HepG2 (cell line): Measurements from ENCODE around the gene CD48.

ENCODE experiments used
- RAD21 ChIP-seq: fragments of 450-650 bp; formaldehyde crosslinking; IDR thresholded peaks from 2 replicates; pipeline ENCODE4 v1.5.0; 2020; ENCODE audit warnings: mild to moderate bottlenecking
- ZZZ3 ChIP-seq: sonication (generic); formaldehyde crosslinking; IDR thresholded peaks from 2 replicates; pipeline ENCODE4 v1.4.0; 2020; ENCODE audit warnings: missing genetic modification reagents, mild to moderate bottlenecking, borderline replicate concordance
- TF ChIP-seq, protein P1 (sequence below): sonication (generic); formaldehyde crosslinking; IDR thresholded peaks from 2 replicates; pipeline ENCODE4 v1.4.0; 2020; ENCODE audit warnings: missing genetic modification reagents, borderline replicate concordance
- TF ChIP-seq, protein P2 (sequence below): sonication (generic); formaldehyde crosslinking; conservative IDR thresholded peaks from 2 replicates; pipeline ENCODE4 v1.5.0; 2020; ENCODE audit warnings: missing genetic modification reagents

DNA sequence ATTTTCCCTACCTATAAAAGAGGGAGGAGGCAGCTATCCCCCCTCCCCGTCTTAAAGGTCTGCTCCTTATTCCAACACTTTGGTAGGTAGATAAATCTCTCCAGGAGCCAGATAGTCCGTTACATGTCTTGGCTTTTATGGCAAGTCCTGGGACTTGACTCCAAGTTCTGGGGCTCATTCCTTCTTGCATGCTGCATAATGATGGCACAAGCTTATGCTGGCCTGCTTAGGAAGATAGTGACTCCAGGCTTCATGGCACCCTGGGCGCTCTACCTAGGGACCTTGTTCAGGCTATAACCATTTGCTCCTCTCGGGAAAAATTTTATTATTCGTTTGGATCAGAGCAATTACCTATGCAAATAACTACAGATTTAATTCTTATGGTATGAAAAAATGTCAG is 68.5 kb downstream of the CD48 start:
- TF ChIP-seq, protein P1, sequence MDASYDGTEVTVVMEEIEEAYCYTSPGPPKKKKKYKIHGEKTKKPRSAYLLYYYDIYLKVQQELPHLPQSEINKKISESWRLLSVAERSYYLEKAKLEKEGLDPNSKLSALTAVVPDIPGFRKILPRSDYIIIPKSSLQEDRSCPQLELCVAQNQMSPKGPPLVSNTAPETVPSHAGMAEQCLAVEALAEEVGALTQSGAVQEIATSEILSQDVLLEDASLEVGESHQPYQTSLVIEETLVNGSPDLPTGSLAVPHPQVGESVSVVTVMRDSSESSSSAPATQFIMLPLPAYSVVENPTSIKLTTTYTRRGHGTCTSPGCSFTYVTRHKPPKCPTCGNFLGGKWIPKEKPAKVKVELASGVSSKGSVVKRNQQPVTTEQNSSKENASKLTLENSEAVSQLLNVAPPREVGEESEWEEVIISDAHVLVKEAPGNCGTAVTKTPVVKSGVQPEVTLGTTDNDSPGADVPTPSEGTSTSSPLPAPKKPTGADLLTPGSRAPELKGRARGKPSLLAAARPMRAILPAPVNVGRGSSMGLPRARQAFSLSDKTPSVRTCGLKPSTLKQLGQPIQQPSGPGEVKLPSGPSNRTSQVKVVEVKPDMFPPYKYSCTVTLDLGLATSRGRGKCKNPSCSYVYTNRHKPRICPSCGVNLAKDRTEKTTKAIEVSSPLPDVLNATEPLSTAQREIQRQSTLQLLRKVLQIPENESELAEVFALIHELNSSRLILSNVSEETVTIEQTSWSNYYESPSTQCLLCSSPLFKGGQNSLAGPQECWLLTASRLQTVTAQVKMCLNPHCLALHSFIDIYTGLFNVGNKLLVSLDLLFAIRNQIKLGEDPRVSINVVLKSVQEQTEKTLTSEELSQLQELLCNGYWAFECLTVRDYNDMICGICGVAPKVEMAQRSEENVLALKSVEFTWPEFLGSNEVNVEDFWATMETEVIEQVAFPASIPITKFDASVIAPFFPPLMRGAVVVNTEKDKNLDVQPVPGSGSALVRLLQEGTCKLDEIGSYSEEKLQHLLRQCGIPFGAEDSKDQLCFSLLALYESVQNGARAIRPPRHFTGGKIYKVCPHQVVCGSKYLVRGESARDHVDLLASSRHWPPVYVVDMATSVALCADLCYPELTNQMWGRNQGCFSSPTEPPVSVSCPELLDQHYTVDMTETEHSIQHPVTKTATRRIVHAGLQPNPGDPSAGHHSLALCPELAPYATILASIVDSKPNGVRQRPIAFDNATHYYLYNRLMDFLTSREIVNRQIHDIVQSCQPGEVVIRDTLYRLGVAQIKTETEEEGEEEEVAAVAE, result no peak
- TF ChIP-seq, protein P2, sequence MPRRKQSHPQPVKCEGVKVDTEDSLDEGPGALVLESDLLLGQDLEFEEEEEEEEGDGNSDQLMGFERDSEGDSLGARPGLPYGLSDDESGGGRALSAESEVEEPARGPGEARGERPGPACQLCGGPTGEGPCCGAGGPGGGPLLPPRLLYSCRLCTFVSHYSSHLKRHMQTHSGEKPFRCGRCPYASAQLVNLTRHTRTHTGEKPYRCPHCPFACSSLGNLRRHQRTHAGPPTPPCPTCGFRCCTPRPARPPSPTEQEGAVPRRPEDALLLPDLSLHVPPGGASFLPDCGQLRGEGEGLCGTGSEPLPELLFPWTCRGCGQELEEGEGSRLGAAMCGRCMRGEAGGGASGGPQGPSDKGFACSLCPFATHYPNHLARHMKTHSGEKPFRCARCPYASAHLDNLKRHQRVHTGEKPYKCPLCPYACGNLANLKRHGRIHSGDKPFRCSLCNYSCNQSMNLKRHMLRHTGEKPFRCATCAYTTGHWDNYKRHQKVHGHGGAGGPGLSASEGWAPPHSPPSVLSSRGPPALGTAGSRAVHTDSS (CRISPR knock-in tag), result no peak
- no peak for TF ChIP-seq RAD21 (CRISPR knock-in tag)
- TF ChIP-seq ZZZ3 (CRISPR knock-in tag), result no peak
